PFSK-1 (cell line): ENCODE data around the gene PPFIA4.

ENCODE experiments used
- FOXP2 ChIP-seq: optimal IDR thresholded peaks from 2 replicates; pipeline ENCODE3; 2011; ENCODE audit warnings: borderline replicate concordance, control low read depth, inconsistent platforms; ENCODE audit not compliant: insufficient read depth; ENCODE audit errors: extremely low read length, extremely low read depth
- POLR2AphosphoS5 ChIP-seq: IDR thresholded peaks from 2 replicates; pipeline ENCODE4 v1.6.1; 2012; ENCODE audit warnings: low read depth, mild to moderate bottlenecking, control low read depth, low read length, moderate library complexity
- REST ChIP-seq, 2 experiments: IDR thresholded peaks; 2 replicates each; pipeline versions ENCODE4 v1.6.1 to v1.8.0; 2011 to 2012; ENCODE audit warnings: low read depth in 2 of 2, low read length in 2 of 2, control low read depth in 1 of 2, inconsistent platforms in 1 of 2, mild to moderate bottlenecking in 1 of 2, moderate library complexity in 1 of 2; ENCODE audit not compliant: insufficient read depth in 1 of 2
- SIN3A ChIP-seq: IDR thresholded peaks from 2 replicates; pipeline ENCODE4 v1.6.1; 2012; ENCODE audit warnings: mild to moderate bottlenecking, low read length, moderate library complexity, borderline replicate concordance; ENCODE audit not compliant: insufficient read depth
- TAF1 ChIP-seq: IDR thresholded peaks from 2 replicates; pipeline ENCODE4 v1.6.1; 2012; ENCODE audit warnings: low read length, control low read depth, borderline replicate concordance; ENCODE audit not compliant: insufficient read depth

PPFIA4 gene

GRCh38 chr1:203054184-203054583 lies 27.9 kb downstream of the PPFIA4 start:
- no peak for TF ChIP-seq SIN3A

GRCh38 chr1:203054642-203055041 lies 28.4 kb downstream of the PPFIA4 start:
- TF ChIP-seq POLR2AphosphoS5 (no peak), FOXP2 (no peak), REST (IDR thresholded peaks at IDR 0.05; ENCODE audit: insufficient read depth in 1 of 2, low read depth in 2 of 2, low read length in 2 of 2) (no peak), TAF1 (no peak), SIN3A (no peak)

GRCh38 chr1:203055161-203055799 lies 29.0 kb downstream of the PPFIA4 start:
- no peak for TF ChIP-seq REST (IDR thresholded peaks at IDR 0.05; ENCODE audit: insufficient read depth in 1 of 2, low read depth in 2 of 2, low read length in 2 of 2)

GRCh38 chr1:203056012-203056411 lies 29.7 kb downstream of the PPFIA4 start:
- no peak for TF ChIP-seq REST (IDR thresholded peaks at IDR 0.05; ENCODE audit: insufficient read depth in 1 of 2, low read depth in 2 of 2, low read length in 2 of 2)
- TF ChIP-seq POLR2AphosphoS5: no peak
- no peak for TF ChIP-seq FOXP2
- TF ChIP-seq TAF1: no peak
- no peak for TF ChIP-seq SIN3A

GRCh38 chr1:203056516-203056915 lies 30.2 kb downstream of the PPFIA4 start:
- TF ChIP-seq SIN3A (no peak), FOXP2 (no peak), REST (IDR thresholded peaks at IDR 0.05; ENCODE audit: insufficient read depth in 1 of 2, low read depth in 2 of 2, low read length in 2 of 2) (no peak), TAF1 (no peak), POLR2AphosphoS5 (no peak)
